ENCODE data around the gene CAPRIN1. TPM values are rescaled to one million over a fixed set of nuclear protein-coding genes. Genes with fewer than 3 reads are reported as not detected.

CAPRIN1 gene
- total and polyA plus RNA-seq, 2 experiments from 2014 or later: 119 to 365 TPM

GRCh38 chr11:34084637-34085036, 33.1 kb downstream of the CAPRIN1 start:
- Mint-ChIP-seq H3K4me3 (no peak overlapping the region), H3K27me3 (ENCODE audit: insufficient read depth, low read depth, poor library complexity) (no peaks in the 10 kb centered on the region), H3K4me1 (no peaks in the 10 kb centered on the region), H3K36me3 (ENCODE audit: low read depth) (peaks cover 94% of the 10 kb centered on the region), H3K9me3 (no peaks in the 10 kb centered on the region), H3K27ac (no peak overlapping the region)
- TF ChIP-seq JUNB (IDR thresholded peaks at IDR 0.05; ENCODE audit: unreplicated experiment) (no peak), REST (IDR thresholded peaks at IDR 0.05; ENCODE audit: unreplicated experiment) (no peak), ZNF331 (CRISPR knock-in tag; IDR thresholded peaks at IDR 0.05; ENCODE audit: low read depth) (no peak), STAT1 (IDR thresholded peaks at IDR 0.05; ENCODE audit: unreplicated experiment) (no peak)
- Histone ChIP-seq H3K36me3 (ENCODE audit: insufficient read depth) (peaks cover 91% of the 10 kb centered on the region), H3K27me3 (ENCODE audit: insufficient read depth) (no peaks in the 10 kb centered on the region), H3K9me2 (ENCODE audit: insufficient read depth) (no peaks in the 10 kb centered on the region), H3K27ac (ENCODE audit: low read depth) (no peak overlapping the region), H4K20me1 (replicated peaks; ENCODE audit: insufficient read depth) (peaks cover 60% of the 10 kb centered on the region), H3K4me1 (ENCODE audit: insufficient read depth) (no peaks in the 10 kb centered on the region), H3K4me2 (no peak overlapping the region), H3K4me3 (no peak overlapping the region), H3F3A (replicated peaks; ENCODE audit: low read depth) (peaks cover 9% of the 10 kb centered on the region; the same call in 1 of the 2 replicates), H3K79me2 (replicated peaks; ENCODE audit: insufficient read depth) (peaks cover 85% of the 10 kb centered on the region), H2AFZ (no peak overlapping the region)
- ATAC-seq: no peak
- DNase-seq (ENCODE audit: low spot score): no peak

GRCh38 chr11:34086554-34087283, 35.2 kb downstream of the CAPRIN1 start:
- H3K4me3 ChIP-seq: no peak overlapping the region
- no peak overlapping the region for H3K27ac Mint-ChIP-seq
- no peaks in the 10 kb centered on the region for H3K27me3 Mint-ChIP-seq (ENCODE audit: insufficient read depth, low read depth, poor library complexity)
- H3F3A ChIP-seq (replicated peaks; ENCODE audit: low read depth): peaks cover 9% of the 10 kb centered on the region; the same call in 1 of the 2 replicates
- TF ChIP-seq STAT1 (IDR thresholded peaks at IDR 0.05; ENCODE audit: unreplicated experiment) (no peak), EZH2 (IDR thresholded peaks at IDR 0.05; ENCODE audit: low read depth, unreplicated experiment) (no peak), ETS1 (IDR thresholded peaks at IDR 0.05) (no peak), CREB1 (CRISPR knock-in tag; IDR thresholded peaks at IDR 0.05; ENCODE audit: low read depth) (no peak), EZH2phosphoT487 (IDR thresholded peaks at IDR 0.05; ENCODE audit: unreplicated experiment) (no peak), JUNB (IDR thresholded peaks at IDR 0.05; ENCODE audit: unreplicated experiment) (no peak), ZNF114 (CRISPR knock-in tag; IDR thresholded peaks at IDR 0.05) (no peak), CTCF (conservative IDR thresholded peaks at IDR 0.05; ENCODE audit: low read depth in 2 of 2) (no peak), NANOG (IDR thresholded peaks at IDR 0.05; ENCODE audit: borderline replicate concordance) (no peak), REST (IDR thresholded peaks at IDR 0.05; ENCODE audit: unreplicated experiment) (no peak)
- H3K79me2 ChIP-seq (replicated peaks; ENCODE audit: insufficient read depth): peaks cover 77% of the 10 kb centered on the region
- H3K4me1 ChIP-seq (ENCODE audit: insufficient read depth): no peaks in the 10 kb centered on the region
- ATAC-seq (no peak), DNase-seq (ENCODE audit: low spot score) (no peak)
- H2AFZ ChIP-seq: no peak overlapping the region
- peaks cover 97% of the 10 kb centered on the region for H3K36me3 ChIP-seq (ENCODE audit: insufficient read depth)
- H3K4me1 Mint-ChIP-seq: no peaks in the 10 kb centered on the region
- no peak overlapping the region for H3K4me3 Mint-ChIP-seq
- H3K36me3 Mint-ChIP-seq (ENCODE audit: low read depth): peaks cover 93% of the 10 kb centered on the region
- no peaks in the 10 kb centered on the region for H3K27me3 ChIP-seq (ENCODE audit: insufficient read depth)
- H3K9me2 ChIP-seq (ENCODE audit: insufficient read depth): no peaks in the 10 kb centered on the region
- H4K20me1 ChIP-seq (replicated peaks; ENCODE audit: insufficient read depth): peaks cover 61% of the 10 kb centered on the region
- no peak overlapping the region for H3K27ac ChIP-seq (ENCODE audit: low read depth)
- no peaks in the 10 kb centered on the region for H3K9me3 Mint-ChIP-seq
- no peak overlapping the region for H3K4me2 ChIP-seq

Data from GM23338 (cell line).